HG03521 (cell line): Measurements from ENCODE around the gene RNF223.

ENCODE experiments used
- ATAC-seq: cut with Tn5 transposase; IDR thresholded peaks from one replicate; pipeline ENCODE4 v1.9.1; 2021; ENCODE audit warnings: mild to moderate bottlenecking, moderate library complexity; ENCODE audit not compliant: unreplicated experiment

Gene RNF223

GRCh38 chr1:1047407-1047806 is 26.7 kb downstream of the RNF223 start:
- ATAC-seq: no peak

DNA sequence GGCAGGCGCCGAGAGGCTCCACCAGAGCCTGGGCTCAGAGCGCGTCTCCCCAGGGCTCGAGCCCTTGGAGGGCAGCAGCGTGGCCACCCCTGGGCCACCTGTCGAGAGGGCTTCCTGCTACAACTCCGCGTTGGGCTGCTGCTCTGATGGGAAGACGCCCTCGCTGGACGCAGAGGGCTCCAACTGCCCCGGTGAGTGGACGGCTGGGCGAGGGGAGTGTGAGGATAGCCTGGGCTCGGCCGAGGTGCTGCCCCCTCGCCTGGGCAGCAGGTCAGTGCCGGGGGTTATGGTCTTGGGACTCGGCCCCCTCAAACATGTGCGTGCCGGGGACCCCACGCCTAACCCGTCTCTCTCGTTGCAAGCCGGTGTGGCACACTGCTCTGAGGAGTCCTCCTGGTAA is 27.3 kb downstream of the RNF223 start:
- ATAC-seq: no peak

DNA sequence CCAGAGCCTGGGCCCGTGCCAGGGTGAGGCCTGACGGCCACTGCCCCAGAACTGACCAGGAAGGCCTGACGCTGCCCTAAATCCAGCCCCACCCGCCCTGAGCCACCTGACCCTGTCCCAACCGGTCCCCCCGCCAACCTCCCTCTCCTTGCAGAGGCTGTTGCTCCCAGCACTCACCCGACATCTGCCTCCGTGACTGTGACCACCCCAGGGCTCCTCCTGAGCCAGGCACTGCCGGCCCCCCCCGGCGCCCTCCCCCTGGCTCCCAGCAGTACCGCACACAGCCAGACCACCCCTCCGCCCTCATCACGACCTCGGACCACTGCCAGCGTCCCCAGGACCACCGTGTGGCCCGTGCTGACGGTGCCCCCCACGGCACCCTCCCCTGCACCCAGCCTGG is 27.9 kb downstream of the RNF223 start:
- no peak for ATAC-seq

GRCh38 chr1:1045129-1045528 is 29.0 kb downstream of the RNF223 start:
- ATAC-seq: no peak

- ATAC-seq: no peak
These were observed 29.5 kb downstream of the RNF223 start for GRCh38 chr1:1044455-1045078.

DNA sequence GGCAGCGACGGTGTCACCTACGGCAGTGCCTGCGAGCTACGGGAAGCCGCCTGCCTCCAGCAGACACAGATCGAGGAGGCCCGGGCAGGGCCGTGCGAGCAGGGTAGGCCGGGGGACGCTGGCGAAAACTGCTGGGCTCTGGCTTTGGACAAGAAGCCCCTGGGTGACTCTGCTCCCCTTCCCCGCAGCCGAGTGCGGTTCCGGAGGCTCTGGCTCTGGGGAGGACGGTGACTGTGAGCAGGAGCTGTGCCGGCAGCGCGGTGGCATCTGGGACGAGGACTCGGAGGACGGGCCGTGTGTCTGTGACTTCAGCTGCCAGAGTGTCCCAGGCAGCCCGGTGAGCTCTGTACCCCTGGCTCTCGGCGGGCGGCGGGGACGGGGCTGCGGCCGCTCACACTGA is 30.2 kb downstream of the RNF223 start:
- ATAC-seq: no peak

DNA sequence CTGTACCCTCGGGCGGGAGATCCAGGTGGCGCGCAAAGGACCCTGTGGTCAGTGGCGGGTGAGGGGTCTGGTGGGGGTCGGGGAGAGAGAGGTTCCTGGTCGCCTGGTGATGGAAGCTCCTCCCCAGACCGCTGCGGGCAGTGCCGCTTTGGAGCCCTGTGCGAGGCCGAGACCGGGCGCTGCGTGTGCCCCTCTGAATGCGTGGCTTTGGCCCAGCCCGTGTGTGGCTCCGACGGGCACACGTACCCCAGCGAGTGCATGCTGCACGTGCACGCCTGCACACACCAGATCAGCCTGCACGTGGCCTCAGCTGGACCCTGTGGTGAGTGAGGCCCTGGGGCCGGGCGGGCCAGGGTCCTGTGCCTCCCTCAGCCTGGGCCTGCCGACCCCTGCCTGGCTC is 30.7 kb downstream of the RNF223 start:
- no peak for ATAC-seq

DNA sequence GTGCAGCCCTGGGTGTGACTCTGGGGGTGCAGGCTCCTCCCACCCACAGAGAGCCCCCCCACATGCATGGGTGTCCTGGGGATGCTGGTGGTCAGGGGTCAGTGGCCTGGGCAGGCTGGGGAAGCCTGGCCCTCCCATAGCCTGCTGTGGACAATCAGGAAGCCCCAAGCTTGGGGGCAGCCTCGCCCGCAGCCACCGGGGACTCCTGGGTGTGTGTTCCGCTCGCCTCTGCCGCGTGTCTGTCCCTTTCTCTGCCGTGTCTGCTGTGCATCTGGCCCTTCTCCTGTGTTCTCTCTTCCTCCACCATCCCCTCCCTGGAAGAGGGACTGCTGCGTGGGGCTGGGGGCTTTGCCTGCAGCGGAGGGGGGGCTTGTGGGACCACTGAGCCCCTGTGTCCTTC is 31.3 kb downstream of the RNF223 start:
- no peak for ATAC-seq

- ATAC-seq: no peak
These were observed 32.2 kb downstream of the RNF223 start for GRCh38 chr1:1041873-1042272.

GRCh38 chr1:1041092-1041523 is 33.0 kb downstream of the RNF223 start:
- ATAC-seq: no peak

GRCh38 chr1:1040004-1040991 is 33.8 kb downstream of the RNF223 start:
- no peak for ATAC-seq

- no peak for ATAC-seq
These were observed 34.8 kb downstream of the RNF223 start for GRCh38 chr1:1039145-1039910.

DNA sequence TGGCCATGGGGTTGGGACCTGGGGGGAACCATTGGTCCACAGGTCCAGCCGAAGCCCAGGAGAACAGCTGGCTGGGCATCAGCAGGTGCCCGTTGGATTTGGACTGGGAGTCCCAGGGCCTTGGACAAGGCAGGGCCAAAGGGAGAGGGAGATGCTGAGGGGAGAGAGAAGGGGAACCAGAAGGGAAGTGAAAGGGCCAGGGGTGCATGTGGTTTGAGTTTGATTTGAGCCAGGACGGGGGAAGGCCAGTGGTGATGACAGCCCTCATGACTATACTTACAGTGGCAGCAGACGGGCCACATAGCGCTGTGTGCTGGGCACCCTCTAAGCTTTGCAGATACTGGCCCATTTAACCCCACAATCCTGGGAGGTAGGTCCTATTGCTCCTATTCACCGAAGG is 35.4 kb downstream of the RNF223 start:
- peak; percentile 39 for ATAC-seq

- no peak for ATAC-seq
These were observed 36.5 kb downstream of the RNF223 start for GRCh38 chr1:1037366-1038327.

DNA sequence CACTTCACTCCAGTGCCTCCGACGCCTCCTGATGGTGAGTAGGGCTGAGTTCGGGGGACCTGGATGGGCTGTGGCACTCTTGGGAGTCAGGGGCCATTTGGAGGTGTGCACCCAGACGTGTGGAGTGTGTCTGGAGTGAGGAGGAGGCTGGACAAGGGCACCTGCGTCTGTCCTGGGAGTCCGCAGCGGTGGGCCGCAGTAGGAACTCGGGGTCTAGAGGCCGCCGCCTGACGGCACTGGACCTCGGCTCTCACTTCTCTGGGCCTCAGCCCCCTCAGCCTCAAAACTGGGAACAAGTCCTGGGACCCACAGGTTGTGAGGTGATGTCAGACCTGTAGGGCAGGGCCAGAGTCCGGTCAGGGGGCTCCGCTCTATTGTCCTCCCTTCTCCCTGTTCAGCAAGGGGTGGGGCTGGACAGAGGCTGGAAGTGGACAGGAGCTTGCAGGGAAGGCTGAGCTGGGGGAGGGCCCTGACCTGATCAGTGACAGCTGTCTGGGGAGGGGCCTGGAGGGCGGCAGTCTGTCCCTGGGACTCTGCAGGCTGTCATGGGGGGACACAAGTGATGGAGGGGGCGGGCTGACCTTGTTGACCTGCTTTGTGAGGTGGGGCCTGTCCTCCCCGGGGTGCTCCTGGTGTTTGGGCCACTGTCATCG is 38.7 kb downstream of the RNF223 start:
- ATAC-seq: no peak

DNA sequence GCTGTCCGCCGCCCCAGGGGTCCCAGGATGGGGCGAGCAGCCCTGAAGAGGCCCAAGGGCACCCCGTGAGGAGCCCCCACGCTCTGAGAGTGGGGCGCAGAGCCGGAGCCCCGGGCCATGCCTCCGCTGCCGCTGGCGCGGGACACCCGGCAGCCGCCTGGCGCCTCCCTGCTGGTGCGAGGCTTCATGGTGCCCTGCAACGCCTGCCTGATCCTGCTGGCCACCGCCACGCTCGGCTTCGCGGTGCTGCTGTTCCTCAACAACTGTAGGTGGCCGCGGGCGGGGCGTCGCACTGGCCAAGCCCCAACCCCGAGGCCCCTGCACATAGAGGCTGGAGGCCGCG is 39.7 kb downstream of the RNF223 start:
- ATAC-seq: no peak

GRCh38 chr1:1033731-1034438 is 40.2 kb downstream of the RNF223 start:
- ATAC-seq: no peak

DNA sequence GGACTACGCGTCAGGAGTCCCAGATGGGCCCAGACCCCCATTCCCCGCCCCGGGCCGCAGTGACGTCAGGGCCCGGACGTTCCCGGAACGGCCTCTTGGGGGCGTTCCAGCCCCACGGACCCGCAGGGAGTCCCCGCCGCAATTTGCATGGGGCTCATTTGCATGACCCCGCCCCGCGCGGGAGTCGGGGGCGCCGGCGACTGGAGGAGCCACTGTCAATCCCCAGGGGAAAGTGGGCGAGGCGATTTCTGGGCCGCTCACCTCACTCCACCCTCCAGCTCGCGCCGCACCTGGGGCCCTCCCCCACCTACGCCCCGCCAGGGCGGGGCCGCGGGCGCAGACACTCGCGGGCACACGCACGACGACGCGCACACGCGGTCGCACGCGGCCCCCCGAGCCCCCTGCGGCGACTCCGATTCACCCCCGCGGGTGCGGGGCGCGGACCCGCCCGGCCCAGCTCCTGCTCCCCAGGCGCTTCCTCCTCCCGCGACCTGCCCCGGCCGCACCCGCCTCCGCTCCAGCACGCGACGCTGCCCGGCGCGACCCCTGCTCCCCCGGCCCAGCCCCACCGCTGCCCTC is 41.0 kb downstream of the RNF223 start:
- ATAC-seq: peak; percentile 75

DNA sequence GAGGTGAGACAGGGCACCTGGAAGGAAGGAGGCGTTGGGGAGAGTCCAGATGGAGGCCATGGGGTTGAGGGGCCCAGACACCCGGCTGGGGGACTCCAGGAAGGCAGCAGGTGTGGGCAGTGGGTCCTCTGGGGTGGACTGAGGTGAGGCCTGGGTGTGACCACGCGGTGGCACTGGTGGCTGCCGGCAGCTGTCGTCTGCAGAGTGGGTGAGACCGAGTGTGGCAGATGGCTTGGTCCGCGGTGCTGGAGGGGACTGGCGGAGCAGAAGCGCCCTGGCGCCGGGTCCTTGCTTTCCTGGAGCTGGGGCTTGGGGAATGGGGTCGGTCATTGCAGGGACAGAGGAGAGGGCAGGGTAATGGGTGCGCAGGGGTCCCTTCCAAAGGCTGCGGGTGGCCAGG is 41.7 kb downstream of the RNF223 start:
- ATAC-seq: no peak
